Measurements from ENCODE around the gene CHURC1.

The CHURC1 gene

DNA sequence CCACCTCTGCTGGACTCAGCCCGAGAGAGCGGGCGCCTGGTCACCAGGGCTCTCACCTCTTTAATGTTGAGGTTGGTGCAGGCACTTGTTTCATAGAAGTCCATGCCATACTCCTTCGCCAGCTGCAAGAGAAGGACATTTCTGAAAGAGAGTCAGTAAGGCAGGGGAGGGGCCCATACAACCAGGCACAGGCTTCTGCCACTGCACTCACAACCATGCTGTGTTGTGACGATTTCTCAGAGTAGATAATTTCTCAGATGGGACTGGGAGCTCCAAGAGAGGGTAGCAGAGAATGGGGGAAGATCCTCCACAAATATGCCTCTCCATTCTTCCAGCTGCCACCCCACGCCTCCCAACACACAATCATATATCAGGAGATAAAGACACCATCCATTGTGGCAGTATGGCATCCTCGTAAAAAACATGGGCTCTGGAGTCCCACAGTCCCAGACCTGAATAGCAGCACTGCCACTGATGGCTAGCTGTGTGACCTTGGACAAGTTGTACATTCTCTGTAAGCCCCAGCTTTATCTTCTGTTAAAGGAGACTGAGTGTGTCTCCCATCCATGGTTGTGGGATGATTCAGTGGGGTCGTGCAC is 34.5 kb downstream of the CHURC1 start:
- H3K4me3 ChIP-seq (ENCODE audit: low read depth, low read length): no peak overlapping the region
- ChIA-PET POLR2A (no interaction called here), CTCF (no interaction called here)
- no peak for DNase-seq (ENCODE audit: low read depth, low spot score)
- TF ChIP-seq, protein P1, sequence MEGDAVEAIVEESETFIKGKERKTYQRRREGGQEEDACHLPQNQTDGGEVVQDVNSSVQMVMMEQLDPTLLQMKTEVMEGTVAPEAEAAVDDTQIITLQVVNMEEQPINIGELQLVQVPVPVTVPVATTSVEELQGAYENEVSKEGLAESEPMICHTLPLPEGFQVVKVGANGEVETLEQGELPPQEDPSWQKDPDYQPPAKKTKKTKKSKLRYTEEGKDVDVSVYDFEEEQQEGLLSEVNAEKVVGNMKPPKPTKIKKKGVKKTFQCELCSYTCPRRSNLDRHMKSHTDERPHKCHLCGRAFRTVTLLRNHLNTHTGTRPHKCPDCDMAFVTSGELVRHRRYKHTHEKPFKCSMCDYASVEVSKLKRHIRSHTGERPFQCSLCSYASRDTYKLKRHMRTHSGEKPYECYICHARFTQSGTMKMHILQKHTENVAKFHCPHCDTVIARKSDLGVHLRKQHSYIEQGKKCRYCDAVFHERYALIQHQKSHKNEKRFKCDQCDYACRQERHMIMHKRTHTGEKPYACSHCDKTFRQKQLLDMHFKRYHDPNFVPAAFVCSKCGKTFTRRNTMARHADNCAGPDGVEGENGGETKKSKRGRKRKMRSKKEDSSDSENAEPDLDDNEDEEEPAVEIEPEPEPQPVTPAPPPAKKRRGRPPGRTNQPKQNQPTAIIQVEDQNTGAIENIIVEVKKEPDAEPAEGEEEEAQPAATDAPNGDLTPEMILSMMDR (IDR thresholded peaks at IDR 0.05; ENCODE audit: insufficient read depth, low read length, missing control alignments): no peak

DNA sequence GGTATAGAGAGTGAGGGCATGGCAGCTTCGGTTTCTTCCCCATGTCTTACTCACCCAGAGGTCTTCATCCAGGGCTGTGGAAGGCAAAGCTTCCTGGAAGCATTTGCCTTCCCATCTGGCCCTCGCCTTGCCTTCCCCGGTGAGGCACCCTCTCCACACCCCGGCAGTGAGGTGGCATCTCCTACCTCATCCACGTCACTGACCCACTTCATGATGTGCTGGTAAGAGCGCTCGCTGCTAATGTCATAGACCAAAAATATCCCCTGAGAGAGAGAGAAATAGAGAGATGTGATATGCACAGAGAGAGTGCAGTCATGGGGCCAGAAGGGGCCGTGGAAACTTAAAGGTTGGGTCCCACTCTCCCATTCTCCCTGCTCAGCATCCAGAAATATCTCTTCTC is 36.6 kb downstream of the CHURC1 start:
- no peak overlapping the region for H3K4me3 ChIP-seq (ENCODE audit: low read depth, low read length)
- DNase-seq (ENCODE audit: low read depth, low spot score): no peak
- POLR2A ChIA-PET: no interaction called here
- TF ChIP-seq, protein P1 (IDR thresholded peaks at IDR 0.05; ENCODE audit: insufficient read depth, low read length, missing control alignments): no peak
- CTCF ChIA-PET: interaction anchor here (1.2 to 1.5 kb wide), 2 partner anchors 11 to 15 kb away, joined by 4 to 5 read pairs; no protein-coding TSS in a partner anchor

DNA sequence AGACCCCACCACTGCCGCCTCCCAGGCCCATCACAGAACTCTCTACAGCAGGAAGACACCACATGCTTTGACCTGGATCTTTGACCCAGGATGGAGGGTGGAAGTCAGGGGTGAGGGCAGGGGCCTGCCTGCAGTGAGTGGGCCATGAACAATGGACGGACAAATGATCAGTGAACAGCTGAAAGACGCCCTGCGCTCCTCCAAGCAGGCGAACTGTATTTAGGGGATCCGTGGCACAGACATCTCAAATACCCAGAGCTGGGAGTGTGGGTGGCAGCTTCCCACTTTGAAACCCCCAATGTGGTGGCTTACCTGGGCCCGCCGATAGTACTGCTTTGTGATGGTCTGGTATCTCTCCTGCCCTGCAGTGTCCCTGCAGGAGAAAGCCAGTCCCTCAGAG is 37.0 kb downstream of the CHURC1 start:
- no peak overlapping the region for H3K4me3 ChIP-seq (ENCODE audit: low read depth, low read length)
- POLR2A ChIA-PET: no interaction called here
- TF ChIP-seq, protein P1 (IDR thresholded peaks at IDR 0.05; ENCODE audit: insufficient read depth, low read length, missing control alignments): no peak
- CTCF ChIA-PET: interaction anchor here (1.2 to 1.5 kb wide), 2 partner anchors 11 to 15 kb away, joined by 4 to 5 read pairs; no protein-coding TSS in a partner anchor
- DNase-seq (ENCODE audit: low read depth, low spot score): no peak

DNA sequence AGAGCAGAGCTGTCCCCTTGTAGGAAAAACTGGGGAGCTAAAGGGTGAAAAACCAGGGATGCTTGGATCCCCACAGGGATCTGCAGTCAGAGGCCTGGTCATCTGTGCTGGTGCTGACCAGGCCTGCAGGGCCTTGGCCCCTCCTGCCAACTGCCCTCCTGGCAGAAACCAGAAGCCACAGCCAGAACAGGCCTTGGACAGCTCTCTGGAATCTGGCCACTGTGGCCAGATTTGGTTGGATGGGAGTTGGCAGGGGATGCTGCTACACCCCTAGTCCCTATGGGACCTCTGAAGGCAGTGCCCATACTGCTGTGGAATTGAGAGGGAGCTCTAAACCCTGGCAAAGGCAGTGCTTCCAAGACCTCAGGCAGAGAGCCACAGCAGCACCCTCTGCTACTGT is 37.5 kb downstream of the CHURC1 start:
- DNase-seq (ENCODE audit: low read depth, low spot score): no peak
- CTCF ChIA-PET: interaction anchor here (1.5 kb wide), 1 partner anchor 11 kb away, joined by 4 read pairs; no protein-coding TSS in a partner anchor
- POLR2A ChIA-PET: no interaction called here
- TF ChIP-seq, protein P1 (IDR thresholded peaks at IDR 0.05; ENCODE audit: insufficient read depth, low read length, missing control alignments): no peak
- no peak overlapping the region for H3K4me3 ChIP-seq (ENCODE audit: low read depth, low read length)

DNA sequence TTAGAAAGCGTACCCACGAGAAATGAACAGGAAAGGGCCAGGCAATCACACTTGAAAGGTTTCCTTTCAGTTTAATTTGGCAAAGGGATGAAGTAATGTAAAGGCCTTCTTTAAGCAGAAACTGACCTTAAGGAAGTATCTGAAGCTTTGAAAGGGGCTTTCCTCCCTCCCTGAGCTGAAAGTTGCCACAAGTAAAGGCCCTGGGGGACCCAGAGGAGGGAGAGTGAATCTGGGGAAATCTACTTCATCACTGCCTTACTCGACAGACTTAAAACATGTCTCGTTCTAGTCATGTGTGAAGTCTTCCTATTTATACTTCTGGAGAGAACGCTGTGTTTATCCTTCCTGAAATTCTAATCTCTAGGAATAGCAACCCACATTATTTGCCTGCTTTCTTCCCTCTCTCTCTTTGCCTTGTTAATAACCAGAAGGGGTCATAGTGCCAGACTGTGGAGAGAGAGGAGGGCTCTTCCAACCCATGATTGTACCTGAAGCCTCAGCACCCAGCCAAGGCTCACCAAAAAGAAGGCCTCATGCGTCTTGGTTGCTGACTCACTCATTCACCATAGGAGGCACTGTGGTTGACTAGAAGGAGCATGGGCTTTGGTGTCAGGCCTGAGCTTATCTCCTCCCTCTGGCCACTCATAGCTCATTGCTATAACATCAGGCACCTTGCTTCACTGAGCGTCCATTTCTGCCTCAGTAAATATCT is 38.5 kb downstream of the CHURC1 start:
- TF ChIP-seq, protein P1 (IDR thresholded peaks at IDR 0.05; ENCODE audit: insufficient read depth, low read length, missing control alignments): no peak
- ChIA-PET POLR2A (no interaction called here), CTCF (interaction anchor here (0.6 to 2.0 kb wide), 5 partner anchors 9 to 153 kb away, joined by 3 to 4 read pairs (median 3); no protein-coding TSS in a partner anchor)
- H3K4me3 ChIP-seq (ENCODE audit: low read depth, low read length): no peak overlapping the region
- no peak for DNase-seq (ENCODE audit: low read depth, low spot score)

DNA sequence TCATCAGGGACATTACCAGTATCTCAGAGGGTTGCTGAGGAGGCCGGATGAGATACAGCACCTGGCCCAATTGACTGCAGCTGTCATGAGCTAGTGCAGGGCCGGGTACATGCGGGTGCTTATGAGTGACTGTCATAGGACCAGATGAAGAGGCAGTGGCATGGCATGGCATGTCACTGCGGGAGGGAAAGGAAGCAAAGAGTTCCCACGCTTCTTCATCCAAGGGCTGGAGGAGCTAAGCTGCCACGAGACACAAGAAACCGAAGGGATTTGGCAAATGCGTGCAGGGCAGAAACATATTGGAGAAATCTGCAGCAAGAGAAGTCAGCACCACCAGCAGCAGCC is 39.0 kb downstream of the CHURC1 start:
- ChIA-PET POLR2A (interaction anchor here (0.5 to 0.6 kb wide), 2 partner anchors 14 to 349 kb away, joined by 3 read pairs; no protein-coding TSS in a partner anchor), CTCF (interaction anchor here (0.6 to 2.0 kb wide), 6 partner anchors 8 to 153 kb away, joined by 3 to 4 read pairs (median 3); no protein-coding TSS in a partner anchor)
- no peak for DNase-seq (ENCODE audit: low read depth, low spot score)
- TF ChIP-seq, protein P1 (IDR thresholded peaks at IDR 0.05; ENCODE audit: insufficient read depth, low read length, missing control alignments): no peak
- no peak overlapping the region for H3K4me3 ChIP-seq (ENCODE audit: low read depth, low read length)

Data from AG04449 (cell line).